NCI-H524 (cell line): Measurements from ENCODE around the gene UBQLN3.
A peak's percentile ranks its signal among the peaks of the same experiment; 100 is the strongest.

ENCODE experiments used
- DNase-seq, 2 experiments: peaks; one replicate each; lab custom pipeline; 2025; lab: John Stamatoyannopoulos, UW

Gene UBQLN3

GRCh38 chr11:5505363-5506048, 4.3 kb downstream of the UBQLN3 start:
- DNase-seq = no peak

DNA sequence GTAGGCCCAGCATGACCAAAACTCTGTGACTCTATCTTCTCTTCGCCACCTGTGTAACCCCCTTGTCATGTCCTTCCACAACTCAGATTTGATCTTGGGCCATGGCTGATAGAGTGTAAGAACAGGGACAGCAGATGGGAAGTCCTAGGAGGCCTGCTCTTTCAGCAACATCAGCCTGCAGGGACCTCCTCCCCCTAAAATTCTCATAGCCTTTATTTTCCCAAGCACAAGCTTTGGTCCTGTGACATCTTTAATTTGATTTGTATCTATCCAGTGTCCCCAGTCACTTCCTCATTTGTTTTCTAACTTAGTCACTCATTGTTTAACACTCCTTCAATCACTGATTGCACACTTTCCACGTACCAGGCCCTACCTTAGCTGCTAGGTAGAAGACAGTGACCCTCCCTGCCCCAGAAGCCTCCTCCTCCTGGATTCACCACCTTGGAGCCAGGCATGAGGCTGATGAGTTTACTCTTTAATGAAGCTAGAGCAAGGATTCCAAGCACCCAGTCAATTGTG, 5.3 kb downstream of the UBQLN3 start:
- DNase-seq = no peak

GRCh38 chr11:5500393-5500801, 9.4 kb downstream of the UBQLN3 start:
- no peak for DNase-seq

GRCh38 chr11:5499671-5500070, 10.1 kb downstream of the UBQLN3 start:
- no peak for DNase-seq

DNA sequence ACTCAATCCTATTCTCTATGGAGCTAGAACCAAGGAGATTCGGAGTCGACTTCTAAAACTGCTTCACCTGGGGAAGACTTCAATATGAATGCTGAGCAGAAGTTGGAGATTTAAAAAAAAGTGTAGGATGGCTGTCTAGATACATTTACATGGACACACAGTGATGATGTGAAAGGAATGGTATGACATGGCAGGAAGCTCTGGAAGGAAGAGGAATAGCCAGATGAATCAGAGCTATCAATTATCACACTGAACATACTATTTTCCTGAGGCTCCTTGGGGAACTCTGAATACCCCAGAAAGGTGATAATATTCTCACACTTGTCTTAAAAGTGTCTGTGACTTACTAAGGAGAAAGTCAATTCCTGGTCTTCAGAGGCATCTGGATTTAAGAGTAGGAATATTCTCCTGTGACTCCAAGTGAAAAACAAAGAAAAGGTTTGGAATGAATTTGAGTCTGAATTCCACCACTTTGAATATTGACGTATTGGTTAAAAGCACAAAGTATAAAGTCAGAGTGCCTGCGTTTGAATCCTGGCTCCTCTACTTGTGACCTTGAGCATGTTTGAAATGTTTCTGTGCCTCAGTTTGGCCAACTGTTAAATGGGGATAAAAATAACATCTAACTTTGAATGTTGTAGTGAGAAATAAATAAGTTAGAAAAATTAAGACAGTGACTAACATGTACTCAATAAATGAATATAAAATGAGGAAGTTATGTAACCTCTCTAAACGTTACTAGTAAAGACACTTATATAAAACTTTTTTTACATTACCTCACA, 20.0 kb downstream of the UBQLN3 start:
- DNase-seq = no peak

- no peak for DNase-seq
Measured at GRCh38 chr11:5488798-5489399, 20.9 kb downstream of the UBQLN3 start.

DNA sequence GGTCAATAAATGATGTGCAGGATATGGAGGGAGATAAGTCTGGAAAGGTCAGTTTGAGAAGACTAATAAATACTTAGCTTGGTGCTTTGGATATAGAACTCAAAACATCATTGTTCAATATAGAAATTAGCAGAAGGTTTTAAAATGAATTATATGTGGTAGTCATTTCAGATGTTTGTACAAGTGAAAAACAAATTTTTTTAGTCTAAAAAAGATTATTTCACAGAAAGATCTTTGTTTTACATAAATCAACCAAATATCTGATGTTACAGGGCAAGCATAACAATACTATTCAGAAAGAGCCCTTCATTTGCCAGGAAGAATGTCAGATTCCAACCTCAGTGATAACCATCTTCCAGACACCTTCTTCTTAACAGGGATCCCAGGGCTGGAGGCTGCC, 21.4 kb downstream of the UBQLN3 start, which contains the start of gene OR52D1:
TSS of gene OR52D1 (plus strand) at position 301 of the 400 bp plus-strand sequence. CDS start at position 323, 22 bp downstream.
- no peak for DNase-seq

DNA sequence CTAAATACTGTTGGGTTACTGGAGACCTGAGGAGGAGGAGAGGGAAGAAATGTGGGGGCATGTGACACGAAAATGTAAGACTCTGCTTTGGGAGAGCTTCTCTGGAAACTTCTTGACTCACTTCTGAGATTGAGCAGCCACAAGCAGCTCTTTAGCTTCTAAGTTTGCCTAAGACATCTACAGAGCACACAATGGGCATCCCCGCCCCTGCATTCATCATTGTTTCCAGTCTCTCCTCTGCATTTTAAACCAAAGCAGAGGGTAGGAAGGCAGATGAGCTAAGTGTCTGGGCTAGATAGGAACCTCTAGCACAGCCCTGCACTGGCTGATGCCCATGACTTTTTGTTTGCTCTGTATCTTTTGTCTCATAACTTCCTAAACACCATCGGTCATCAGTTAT, 23.3 kb downstream of the UBQLN3 start:
- DNase-seq = no peak

DNA sequence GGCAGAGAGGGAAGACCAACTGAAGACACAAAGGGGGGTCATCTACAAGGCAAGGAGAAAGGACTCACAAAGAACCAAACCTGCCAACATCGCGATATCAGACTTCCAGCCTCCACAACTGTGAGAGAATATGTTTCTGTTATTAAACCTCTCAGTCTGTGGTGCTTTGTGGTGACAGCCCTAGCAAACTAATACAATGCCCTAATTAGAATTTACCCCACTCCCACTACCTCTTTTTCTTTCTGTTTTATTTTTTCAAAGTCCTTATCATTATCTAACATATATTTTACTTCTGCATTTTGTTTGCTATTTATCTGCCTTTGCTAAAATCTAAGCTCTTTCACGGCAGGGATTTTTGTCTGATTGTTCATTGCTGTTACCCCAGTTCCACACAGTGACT, 23.8 kb downstream of the UBQLN3 start:
- DNase-seq = no peak

- DNase-seq = peak; percentile 4 to 39
Measured at GRCh38 chr11:5476186-5476819, 33.5 kb downstream of the UBQLN3 start.

GRCh38 chr11:5473921-5474320, 35.8 kb downstream of the UBQLN3 start:
- no peak for DNase-seq

DNA sequence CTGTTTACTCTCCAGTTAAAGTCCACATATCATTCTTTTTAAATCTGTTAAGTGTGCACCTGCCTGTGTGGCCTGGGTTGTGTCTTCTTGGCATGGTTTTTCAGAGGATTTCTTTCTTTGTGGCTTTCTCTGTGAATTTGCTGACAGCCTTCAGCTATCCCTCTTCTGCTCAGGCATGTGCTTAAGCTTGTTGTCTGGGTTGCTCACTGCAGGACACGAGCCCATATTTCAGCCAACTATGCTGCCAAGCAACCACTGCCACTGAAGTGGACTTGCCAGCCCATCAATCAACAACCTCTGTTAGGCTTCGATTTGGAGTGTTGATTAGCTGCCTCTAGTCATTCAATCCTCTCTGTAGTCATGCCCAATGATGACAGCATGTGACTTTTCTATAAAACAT, 42.2 kb downstream of the UBQLN3 start:
- no peak for DNase-seq

DNA sequence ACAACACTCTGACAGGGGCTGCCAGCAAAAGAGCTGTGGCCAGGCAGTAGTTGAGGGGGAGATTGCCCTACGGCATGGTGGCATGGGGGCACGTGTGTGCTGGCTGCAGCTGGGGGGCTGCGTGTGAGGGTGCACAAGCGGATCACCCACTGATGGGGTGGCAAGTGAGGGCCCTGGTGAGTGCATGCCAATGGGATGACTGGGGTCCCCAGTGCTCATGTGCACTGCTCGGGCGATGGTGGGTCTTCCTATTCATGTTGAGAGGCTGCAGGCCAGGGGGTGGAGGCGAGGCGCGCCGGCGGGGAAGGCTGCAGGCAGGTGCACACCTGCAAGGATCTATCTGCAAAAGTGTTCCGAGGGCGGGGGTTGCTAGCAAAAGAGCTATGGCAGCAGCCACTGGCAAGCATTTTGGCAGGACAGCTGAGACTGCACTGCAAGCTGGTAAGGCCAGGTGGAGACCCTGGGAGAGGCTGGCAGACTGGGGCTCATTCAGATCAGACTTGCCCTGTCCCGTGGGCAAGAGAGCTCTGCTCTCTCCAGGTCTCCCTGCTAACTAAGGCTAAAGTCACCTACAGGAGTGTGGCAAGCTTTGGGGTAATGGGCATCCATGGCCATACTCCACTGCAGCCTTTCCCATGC, 48.7 kb downstream of the UBQLN3 start:
- no peak for DNase-seq
